ENCODE data around the gene LMF1.

The LMF1 gene

DNA sequence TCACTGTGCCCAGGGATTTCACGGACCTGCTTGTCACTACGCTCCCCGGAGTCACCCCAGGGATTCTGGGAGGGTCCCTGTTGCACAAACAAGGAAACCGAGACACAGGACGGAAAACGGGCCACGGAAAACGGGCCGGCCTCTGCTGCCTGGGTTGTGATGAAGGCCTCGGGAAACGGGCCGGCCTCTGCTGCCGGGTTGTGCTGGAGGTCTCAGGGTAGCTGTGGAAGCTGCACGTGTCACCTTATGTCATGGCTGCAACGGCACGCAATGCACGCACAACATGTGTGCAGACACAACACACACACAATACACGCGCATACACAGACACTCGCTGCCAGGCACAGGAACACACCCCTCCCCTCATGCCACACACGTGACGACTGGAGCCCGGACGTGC, 143.3 kb downstream of the LMF1 start:
- no peak for DNase-seq (ENCODE audit: low spot score)
- TF ChIP-seq, protein P1, sequence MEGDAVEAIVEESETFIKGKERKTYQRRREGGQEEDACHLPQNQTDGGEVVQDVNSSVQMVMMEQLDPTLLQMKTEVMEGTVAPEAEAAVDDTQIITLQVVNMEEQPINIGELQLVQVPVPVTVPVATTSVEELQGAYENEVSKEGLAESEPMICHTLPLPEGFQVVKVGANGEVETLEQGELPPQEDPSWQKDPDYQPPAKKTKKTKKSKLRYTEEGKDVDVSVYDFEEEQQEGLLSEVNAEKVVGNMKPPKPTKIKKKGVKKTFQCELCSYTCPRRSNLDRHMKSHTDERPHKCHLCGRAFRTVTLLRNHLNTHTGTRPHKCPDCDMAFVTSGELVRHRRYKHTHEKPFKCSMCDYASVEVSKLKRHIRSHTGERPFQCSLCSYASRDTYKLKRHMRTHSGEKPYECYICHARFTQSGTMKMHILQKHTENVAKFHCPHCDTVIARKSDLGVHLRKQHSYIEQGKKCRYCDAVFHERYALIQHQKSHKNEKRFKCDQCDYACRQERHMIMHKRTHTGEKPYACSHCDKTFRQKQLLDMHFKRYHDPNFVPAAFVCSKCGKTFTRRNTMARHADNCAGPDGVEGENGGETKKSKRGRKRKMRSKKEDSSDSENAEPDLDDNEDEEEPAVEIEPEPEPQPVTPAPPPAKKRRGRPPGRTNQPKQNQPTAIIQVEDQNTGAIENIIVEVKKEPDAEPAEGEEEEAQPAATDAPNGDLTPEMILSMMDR (IDR thresholded peaks at IDR 0.05; ENCODE audit: poor library complexity, severe bottlenecking): no peak
- Histone ChIP-seq H3K4me3 (ENCODE audit: severe bottlenecking) (no peak overlapping the region), H3K27me3 (ENCODE audit: insufficient read depth, poor library complexity, severe bottlenecking) (peaks cover 20% of the 10 kb centered on the region), H3K36me3 (ENCODE audit: low read depth) (no peaks in the 10 kb centered on the region), H3K9me3 (ENCODE audit: severe bottlenecking) (no peaks in the 10 kb centered on the region), H3K4me1 (ENCODE audit: insufficient read depth, poor library complexity, severe bottlenecking) (no peaks in the 10 kb centered on the region), H3K27ac (ENCODE audit: poor library complexity, severe bottlenecking) (no peak overlapping the region)
- ATAC-seq (ENCODE audit: low read depth): no peak

DNA sequence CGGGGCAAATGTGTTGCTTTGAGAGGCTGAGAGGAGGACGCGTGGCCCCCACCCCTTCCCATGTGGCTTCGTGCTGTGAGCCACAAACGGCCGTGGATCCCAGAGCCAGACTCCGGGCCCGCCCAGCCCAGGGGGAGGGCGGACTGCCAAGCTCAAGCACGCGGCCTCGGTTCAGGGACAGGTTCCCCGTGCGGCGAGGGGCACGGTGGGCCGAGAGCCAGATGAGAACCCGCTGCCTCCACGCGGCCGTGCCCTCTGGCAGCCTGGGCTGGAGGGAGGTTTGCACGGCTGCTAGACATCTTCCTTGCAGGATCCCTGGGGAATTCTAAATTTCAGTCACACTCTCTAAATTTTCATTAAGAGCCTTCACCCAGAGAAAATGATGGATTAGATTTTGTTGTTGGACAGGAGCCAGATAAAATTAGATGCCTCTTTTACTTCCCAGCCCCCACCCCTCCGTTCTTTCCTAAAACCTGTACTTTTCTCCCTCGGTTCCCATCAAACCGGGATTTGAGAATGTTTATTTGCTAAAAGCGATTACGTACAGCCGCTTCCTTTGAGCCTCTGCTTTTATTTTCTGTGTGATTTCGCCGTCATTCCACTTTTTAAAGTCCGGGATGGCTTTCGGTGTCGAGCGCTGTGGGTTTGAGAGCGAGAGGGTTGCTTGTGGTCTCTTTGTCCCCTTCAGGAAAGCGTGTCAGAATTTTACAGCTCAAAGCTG, 145.3 kb downstream of the LMF1 start:
- no peak overlapping the region for H3K27ac ChIP-seq (ENCODE audit: poor library complexity, severe bottlenecking)
- no peaks in the 10 kb centered on the region for H3K9me3 ChIP-seq (ENCODE audit: severe bottlenecking)
- no peaks in the 10 kb centered on the region for H3K4me1 ChIP-seq (ENCODE audit: insufficient read depth, poor library complexity, severe bottlenecking)
- H3K27me3 ChIP-seq (ENCODE audit: insufficient read depth, poor library complexity, severe bottlenecking): peaks cover 17% of the 10 kb centered on the region
- DNase-seq (ENCODE audit: low spot score): no peak
- no peak overlapping the region for H3K4me3 ChIP-seq (ENCODE audit: severe bottlenecking)
- H3K36me3 ChIP-seq (ENCODE audit: low read depth): no peaks in the 10 kb centered on the region
- no peak for ATAC-seq (ENCODE audit: low read depth)
- TF ChIP-seq, protein P1 (IDR thresholded peaks at IDR 0.05; ENCODE audit: poor library complexity, severe bottlenecking): no peak

DNA sequence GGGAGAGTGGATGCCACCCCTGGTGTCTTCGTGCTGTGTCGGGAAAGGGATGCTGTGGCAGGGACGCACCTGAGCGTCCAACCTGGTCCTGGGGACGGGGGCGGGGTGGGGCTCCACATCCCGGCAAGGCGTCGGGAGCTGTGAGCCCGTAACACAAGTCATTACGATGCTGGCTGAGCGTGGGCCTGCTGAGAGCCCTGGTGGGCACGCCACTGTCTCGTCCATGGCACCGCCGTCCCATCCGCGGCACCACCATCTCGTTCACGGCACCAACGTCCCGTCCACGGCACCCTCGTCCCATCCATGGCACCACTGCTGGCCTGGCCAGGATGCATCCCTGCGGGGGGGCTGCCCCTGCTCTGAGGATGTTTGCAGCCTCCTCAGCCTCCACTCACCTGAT, 146.2 kb downstream of the LMF1 start:
- Histone ChIP-seq H3K27ac (ENCODE audit: poor library complexity, severe bottlenecking) (no peak overlapping the region), H3K36me3 (ENCODE audit: low read depth) (no peaks in the 10 kb centered on the region), H3K4me3 (ENCODE audit: severe bottlenecking) (no peak overlapping the region), H3K27me3 (ENCODE audit: insufficient read depth, poor library complexity, severe bottlenecking) (peaks cover 17% of the 10 kb centered on the region), H3K9me3 (ENCODE audit: severe bottlenecking) (no peaks in the 10 kb centered on the region), H3K4me1 (ENCODE audit: insufficient read depth, poor library complexity, severe bottlenecking) (no peaks in the 10 kb centered on the region)
- TF ChIP-seq, protein P1 (IDR thresholded peaks at IDR 0.05; ENCODE audit: poor library complexity, severe bottlenecking): no peak
- DNase-seq (ENCODE audit: low spot score) (no peak), ATAC-seq (ENCODE audit: low read depth) (no peak)

DNA sequence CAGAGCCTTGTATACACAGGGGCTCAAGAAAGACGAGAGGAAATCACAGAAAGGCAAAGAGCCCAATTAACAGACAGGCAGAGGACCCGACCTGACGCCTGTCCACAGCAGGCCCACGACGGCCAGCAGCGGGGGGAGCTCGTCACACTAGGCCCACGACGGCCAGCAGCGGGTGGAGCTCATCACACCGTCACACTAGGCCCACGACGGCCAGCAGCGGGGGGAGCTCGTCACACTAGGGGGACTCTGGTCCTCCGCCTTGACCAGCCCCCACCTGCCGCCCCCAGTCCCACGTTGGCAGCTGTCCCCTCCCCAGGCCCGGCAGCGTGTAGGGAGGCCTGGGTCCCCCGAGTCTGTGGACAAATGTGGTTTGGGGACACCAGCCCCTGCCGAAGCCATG, 146.6 kb downstream of the LMF1 start:
- H3K4me1 ChIP-seq (ENCODE audit: insufficient read depth, poor library complexity, severe bottlenecking): no peaks in the 10 kb centered on the region
- TF ChIP-seq, protein P1 (IDR thresholded peaks at IDR 0.05; ENCODE audit: poor library complexity, severe bottlenecking): no peak
- no peaks in the 10 kb centered on the region for H3K36me3 ChIP-seq (ENCODE audit: low read depth)
- H3K27me3 ChIP-seq (ENCODE audit: insufficient read depth, poor library complexity, severe bottlenecking): peaks cover 17% of the 10 kb centered on the region
- H3K4me3 ChIP-seq (ENCODE audit: severe bottlenecking): no peak overlapping the region
- no peak for ATAC-seq (ENCODE audit: low read depth)
- DNase-seq (ENCODE audit: low spot score): no peak
- H3K9me3 ChIP-seq (ENCODE audit: severe bottlenecking): no peaks in the 10 kb centered on the region
- H3K27ac ChIP-seq (ENCODE audit: poor library complexity, severe bottlenecking): no peak overlapping the region

DNA sequence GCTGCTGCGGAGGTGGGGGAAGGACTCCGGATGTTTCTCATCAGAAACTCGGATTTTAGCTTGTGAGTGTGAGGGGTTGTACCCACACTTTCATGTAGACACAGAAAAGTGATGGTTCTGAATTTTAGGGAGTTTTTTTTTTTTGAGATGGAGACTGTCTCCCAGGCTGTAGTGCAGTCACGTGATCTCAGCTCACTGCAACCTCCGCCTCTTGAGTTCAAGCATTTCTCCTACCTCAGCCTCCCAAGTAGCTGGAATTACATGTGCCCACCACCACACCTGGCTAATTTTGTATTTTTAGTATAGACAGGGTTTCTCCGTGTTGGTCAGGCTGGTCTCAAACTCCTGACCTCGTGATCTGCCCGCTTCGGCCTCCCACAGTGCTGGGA, 147.9 kb downstream of the LMF1 start:
- DNase-seq (ENCODE audit: low spot score) (no peak), ATAC-seq (ENCODE audit: low read depth) (no peak)
- Histone ChIP-seq H3K9me3 (ENCODE audit: severe bottlenecking) (no peaks in the 10 kb centered on the region), H3K4me1 (ENCODE audit: insufficient read depth, poor library complexity, severe bottlenecking) (no peaks in the 10 kb centered on the region), H3K27ac (ENCODE audit: poor library complexity, severe bottlenecking) (no peak overlapping the region), H3K36me3 (ENCODE audit: low read depth) (no peaks in the 10 kb centered on the region), H3K27me3 (ENCODE audit: insufficient read depth, poor library complexity, severe bottlenecking) (peaks cover 20% of the 10 kb centered on the region), H3K4me3 (ENCODE audit: severe bottlenecking) (no peak overlapping the region)
- TF ChIP-seq, protein P1 (IDR thresholded peaks at IDR 0.05; ENCODE audit: poor library complexity, severe bottlenecking): no peak

Data from RWPE2 (cell line).